OCI-M1 (cell line): Measurements from ENCODE around the gene VWA3A.
"Not testable (repeated sequence)": the region's sequence is repeated elsewhere in the genome, so short reads cannot be mapped to it uniquely, and the experiment has no call there.

ENCODE experiments used
- DNase-seq: peaks from one replicate; lab custom pipeline; 2025; lab: John Stamatoyannopoulos, UW

The VWA3A gene

GRCh38 chr16:22139008-22139407 is 46.7 kb downstream of the VWA3A start:
- no peak for DNase-seq

GRCh38 chr16:22139732-22140131 is 47.4 kb downstream of the VWA3A start:
- DNase-seq: no peak

GRCh38 chr16:22141767-22142166 is 49.4 kb downstream of the VWA3A start:
- DNase-seq: peak; percentile 26

- DNase-seq: no peak
Observed at GRCh38 chr16:22144520-22144919, 52.2 kb downstream of the VWA3A start.

GRCh38 chr16:22147853-22148252 is 55.5 kb downstream of the VWA3A start:
- no peak for DNase-seq

GRCh38 chr16:22151246-22151998 is 59.1 kb downstream of the VWA3A start:
- no peak for DNase-seq

- DNase-seq: no peak
Observed at GRCh38 chr16:22152316-22152715, 60.0 kb downstream of the VWA3A start.

GRCh38 chr16:22153078-22153477 is 60.7 kb downstream of the VWA3A start:
- not testable (repeated sequence) for DNase-seq

GRCh38 chr16:22161401-22161800 is 69.1 kb downstream of the VWA3A start:
- no peak for DNase-seq

GRCh38 chr16:22161999-22162655 is 69.8 kb downstream of the VWA3A start, which contains the start of gene SDR42E2:
TSS of gene SDR42E2 (plus strand) at chr16:22162506. CDS start at chr16:22165583, 3,077 bp downstream.
- DNase-seq: no peak

GRCh38 chr16:22162656-22163009 is 70.3 kb downstream of the VWA3A start:
- no peak for DNase-seq

- DNase-seq: no peak
Observed at GRCh38 chr16:22163806-22164205, 71.5 kb downstream of the VWA3A start.

GRCh38 chr16:22164482-22164881 is 72.1 kb downstream of the VWA3A start:
- DNase-seq: no peak

GRCh38 chr16:22165508-22166285 is 73.4 kb downstream of the VWA3A start:
- no peak for DNase-seq

- no peak for DNase-seq
Observed at GRCh38 chr16:22171953-22172352, 79.6 kb downstream of the VWA3A start.

- DNase-seq: not testable (repeated sequence)
Observed at GRCh38 chr16:22172642-22173041, 80.3 kb downstream of the VWA3A start.

GRCh38 chr16:22174642-22175041 is 82.3 kb downstream of the VWA3A start:
- DNase-seq: no peak

- DNase-seq: no peak
Observed at GRCh38 chr16:22177968-22178930, 85.9 kb downstream of the VWA3A start.

- DNase-seq: no peak
Observed at GRCh38 chr16:22181426-22181825, 89.1 kb downstream of the VWA3A start.

- no peak for DNase-seq
Observed at GRCh38 chr16:22181843-22182242, 89.5 kb downstream of the VWA3A start.

- no peak for DNase-seq
Observed at GRCh38 chr16:22183335-22183734, 91.0 kb downstream of the VWA3A start.
